HCT116 (cell line): ENCODE results near the gene AMBRA1. TPM values are rescaled to one million over a fixed set of nuclear protein-coding genes. Genes with fewer than 3 reads are reported as not detected.

Experiments
- ATAC-seq: fragments of 200-7000 bp; cut with Tn5 transposase; 2 replicates; pipeline ENCODE4 v1.9.1; 2020; ENCODE audit warnings: mild to moderate bottlenecking, moderate library complexity
- BruUV-seq: library from RNA; stranded (reverse); fragments of 400-500 nt; replicated peaks from 2 replicates; lab custom pipeline; 2021; lab: Mats Ljungman, UMichigan
- CTCF ChIA-PET: fragments of 300-600 bp; sonication (Branson Sonifier 250); formaldehyde crosslinking; loops from one replicate; lab custom pipeline; 2021; ENCODE audit warnings: antibody characterized with exemption; lab: Charles Lee
- POLR2A ChIA-PET: fragments of 300-600, 350-600 bp; sonication (Branson Sonifier 250); formaldehyde crosslinking; loops from one replicate; lab custom pipeline; 2021; ENCODE audit warnings: antibody characterized with exemption; lab: Charles Lee
- RAD21 ChIA-PET, 2 experiments: fragments of 300-600 bp; sonication (Branson Sonifier 250); formaldehyde crosslinking; loops; one replicate each; lab custom pipeline; 2023; ENCODE audit warnings: low total read pairs in 2 of 2; ENCODE audit not compliant: uncharacterized antibody in 2 of 2, unreplicated experiment in 2 of 2, low non-redundant PET in 1 of 2; lab: Charles Lee
- DNase-seq: peaks from one replicate; pipeline ENCODE4 v3.0.0-alpha.2; 2010; ENCODE audit warnings: low read depth, low spot score
- H2AFZ ChIP-seq: fragments of 200-600 bp; shearing (Covaris generic), sonication (generic); 2 replicates; pipeline ENCODE4 v1.6.1; 2017; ENCODE audit warnings: low read depth, mixed run types, mixed read lengths, antibody characterized with exemption, low read length; ENCODE audit not compliant: poor library complexity, severe bottlenecking
- H3K27ac ChIP-seq: 2 replicates; pipeline ENCODE4 v1.5.1; 2012; ENCODE audit warnings: low read depth, low read length
- H3K27me3 ChIP-seq: fragments of 200-600 bp; sonication (generic); 2 replicates; pipeline ENCODE4 v1.6.1; 2016; ENCODE audit warnings: mixed run types, low read length, mixed read lengths; ENCODE audit not compliant: insufficient read depth
- H3K36me3 ChIP-seq, 2 experiments: fragments of 200-500 bp in 1 of 2; fragments of 200-600 bp in 1 of 2; sonication (Bioruptor generic) in 1 of 2; sonication (generic) in 1 of 2; 2 replicates each; pipeline versions ENCODE4 v1.5.1 to v1.6.1; 2014 to 2016; ENCODE audit warnings: low read length in 2 of 2, inconsistent platforms in 1 of 2, mixed read lengths in 1 of 2, mixed run types in 1 of 2; ENCODE audit not compliant: insufficient read depth in 2 of 2, control insufficient read depth in 1 of 2
- H3K4me1 ChIP-seq, 2 experiments: fragments of 200-600 bp in 1 of 2; sonication (generic) in 1 of 2; 2 replicates each; pipeline versions ENCODE4 v1.5.1 to v1.6.1; 2012 to 2017; ENCODE audit warnings: low read length in 2 of 2, inconsistent platforms in 1 of 2, mild to moderate bottlenecking in 1 of 2, mixed read lengths in 1 of 2, mixed run types in 1 of 2, moderate library complexity in 1 of 2; ENCODE audit not compliant: insufficient read depth in 2 of 2, control insufficient read depth in 1 of 2
- H3K4me2 ChIP-seq: fragments of 200-600 bp; sonication (generic); 2 replicates; pipeline ENCODE4 v1.6.1; 2017; ENCODE audit warnings: mixed run types, low read length, mixed read lengths
- H3K4me3 ChIP-seq, 2 experiments: fragments of 200-600 bp in 1 of 2; sonication (generic) in 1 of 2; replicated peaks in 1 of 2; 2 replicates each; pipeline ENCODE4 v1.5.1; 2011 to 2016; ENCODE audit warnings: low read length in 2 of 2, control low read depth in 1 of 2, low read depth in 1 of 2, mild to moderate bottlenecking in 1 of 2, mixed read lengths in 1 of 2, mixed run types in 1 of 2
- H3K79me2 ChIP-seq: fragments of 200-600 bp; sonication (generic); 2 replicates; pipeline ENCODE4 v1.6.1; 2017; ENCODE audit warnings: mild to moderate bottlenecking, mixed run types, low read length, moderate library complexity, mixed read lengths; ENCODE audit not compliant: insufficient read depth
- H3K9ac ChIP-seq: fragments of 200-600 bp; sonication (generic); 2 replicates; pipeline ENCODE4 v1.6.1; 2016; ENCODE audit warnings: low read length, mixed read lengths
- H3K9me2 ChIP-seq: fragments of 200-600 bp; sonication (generic), shearing (Covaris generic); 2 replicates; pipeline ENCODE4 v1.6.1; 2017; ENCODE audit warnings: mixed run types, mild to moderate bottlenecking, moderate library complexity; ENCODE audit not compliant: insufficient read depth
- H3K9me3 ChIP-seq, 2 experiments: fragments of 200-500 bp in 1 of 2; fragments of 200-600 bp in 1 of 2; sonication (Bioruptor generic) in 1 of 2; sonication (generic) in 1 of 2; 2 replicates each; pipeline ENCODE4 v1.6.1; 2014 to 2017; ENCODE audit warnings: low read length in 2 of 2, mixed read lengths in 2 of 2, inconsistent platforms in 1 of 2, low read depth in 1 of 2, mild to moderate bottlenecking in 1 of 2, mixed run types in 1 of 2, moderate library complexity in 1 of 2; ENCODE audit not compliant: control insufficient read depth in 1 of 2, insufficient read depth in 1 of 2
- H4K20me1 ChIP-seq: fragments of 200-600 bp; sonication (generic), shearing (Covaris generic); 2 replicates; pipeline ENCODE4 v1.6.1; 2017; ENCODE audit warnings: mixed run types, mild to moderate bottlenecking, moderate library complexity; ENCODE audit not compliant: insufficient read depth
- CBX3 ChIP-seq: IDR thresholded peaks from 2 replicates; pipeline ENCODE4 v1.6.1; 2012; ENCODE audit warnings: low read depth
- CEBPB ChIP-seq: IDR thresholded peaks from 2 replicates; pipeline ENCODE4 v1.6.1; 2012; ENCODE audit warnings: low read depth
- EGR1 ChIP-seq: IDR thresholded peaks from 2 replicates; pipeline ENCODE4 v1.6.1; 2012; ENCODE audit warnings: low read depth
- ELF1 ChIP-seq: IDR thresholded peaks from 2 replicates; pipeline ENCODE4 v1.6.1; 2012; ENCODE audit warnings: low read depth, borderline replicate concordance
- EZH2 ChIP-seq: fragments of 200-600 bp; sonication (generic); IDR thresholded peaks from 2 replicates; pipeline ENCODE4 v1.6.1; 2017; ENCODE audit warnings: antibody characterized with exemption, mixed run types
- FOSL1 ChIP-seq: IDR thresholded peaks from 2 replicates; pipeline ENCODE4 v1.6.1; 2012; ENCODE audit warnings: low read depth
- MAX ChIP-seq: IDR thresholded peaks from 2 replicates; pipeline ENCODE4 v1.6.1; 2012
- POLR2A ChIP-seq: IDR thresholded peaks from 2 replicates; pipeline ENCODE4 v1.7.0; 2011; ENCODE audit warnings: borderline replicate concordance; ENCODE audit not compliant: insufficient read depth, insufficient read length; ENCODE audit errors: extremely low read depth
- RAD21 ChIP-seq: IDR thresholded peaks from 2 replicates; pipeline ENCODE4 v1.6.1; 2012; ENCODE audit warnings: low read depth, mild to moderate bottlenecking
- SIN3A ChIP-seq: IDR thresholded peaks from 2 replicates; pipeline ENCODE4 v1.6.1; 2012; ENCODE audit warnings: low read depth
- SRF ChIP-seq: IDR thresholded peaks from 2 replicates; pipeline ENCODE4 v1.6.1; 2012; ENCODE audit warnings: low read depth
- TCF7L2 ChIP-seq: IDR thresholded peaks from 2 replicates; pipeline ENCODE4 v1.7.0; 2011; ENCODE audit warnings: borderline replicate concordance, inconsistent platforms; ENCODE audit not compliant: insufficient read depth, insufficient read length; ENCODE audit errors: extremely low read depth
- ZFX ChIP-seq: fragments of 450-650 bp; IDR thresholded peaks from 2 replicates; pipeline ENCODE4 v1.6.1; 2017
- ZNF274 ChIP-seq: fragments of 200-500 bp; sonication (Bioruptor generic); IDR thresholded peaks from 2 replicates; pipeline ENCODE4 v1.6.1; 2014; ENCODE audit warnings: mild to moderate bottlenecking, low read depth, low read length, inconsistent platforms
- intact Hi-C: fragments of 100-400 bp; cut with micrococcal nuclease; formaldehyde crosslinking; loops from 2 replicates; pipeline ENCODE4 v1.10.0; 2022
- total RNA-seq: library from RNA; stranded (reverse); gene quantifications from one replicate; pipeline ENCODE4 v1.2.1, GENCODE V29; 2021; ENCODE audit not compliant: unreplicated experiment

Gene AMBRA1
- total RNA-seq, 1 experiment from 2014 or later: 22.7 TPM

GRCh38 chr11:46360878-46361277, 232.9 kb downstream of the AMBRA1 start:
- intact Hi-C loops: no loop called here
- H3K9ac ChIP-seq: no peak overlapping the region
- H3K27ac ChIP-seq: no peak overlapping the region; the same call in 1 of the 2 replicates
- no peaks in the 10 kb centered on the region for H4K20me1 ChIP-seq
- no peak for DNase-seq
- H3K9me3 ChIP-seq: no peaks in the 10 kb centered on the region
- ATAC-seq: no peak
- no peaks in the 10 kb centered on the region for H3K9me2 ChIP-seq
- ChIA-PET RAD21 (no interaction called here), CTCF (interaction anchor here (1.0 to 2.5 kb wide), 4 partner anchors 8 to 112 kb away, joined by 3 to 10 read pairs (median 4); partner anchors contain the start of gene DGKZ), POLR2A (interaction anchor here (0.6 to 0.8 kb wide), 2 partner anchors 117 to 240 kb away, joined by 3 to 5 read pairs; no protein-coding TSS in a partner anchor)
- peaks cover 69% of the 10 kb centered on the region for H3K79me2 ChIP-seq
- no peaks in the 10 kb centered on the region for H3K27me3 ChIP-seq
- no peak overlapping the region for H2AFZ ChIP-seq
- H3K36me3 ChIP-seq: no peaks in the 10 kb centered on the region
- H3K4me3 ChIP-seq: no peak overlapping the region
- TF ChIP-seq ZFX: no peak
- no peak for TF ChIP-seq CBX3
- no peak for TF ChIP-seq MAX
- no peak for TF ChIP-seq SRF
- TF ChIP-seq TCF7L2: no peak
- TF ChIP-seq EZH2: no peak
- TF ChIP-seq CEBPB: no peak
- no peak for TF ChIP-seq RAD21
- TF ChIP-seq ZNF274: no peak
- TF ChIP-seq FOSL1: no peak
- no peak for TF ChIP-seq SIN3A
- no peak overlapping the region for H3K4me2 ChIP-seq
- peaks cover 20 to 40% of the 10 kb centered on the region in 2 experiments for H3K4me1 ChIP-seq
- BruUV-seq: no TSS peak

GRCh38 chr11:46359953-46360352, 233.9 kb downstream of the AMBRA1 start:
- Histone ChIP-seq H4K20me1 (no peaks in the 10 kb centered on the region), H3K9me3 (no peaks in the 10 kb centered on the region), H2AFZ (no peak overlapping the region), H3K9me2 (no peaks in the 10 kb centered on the region), H3K4me2 (no peak overlapping the region), H3K27ac (no peak overlapping the region)
- intact Hi-C loops: no loop called here
- POLR2A ChIA-PET: interaction anchor here (0.6 kb wide), 1 partner anchor 239 kb away, joined by 5 read pairs; no protein-coding TSS in a partner anchor
- CTCF ChIA-PET: interaction anchor here (1.0 to 2.5 kb wide), 4 partner anchors 7 to 111 kb away, joined by 3 to 10 read pairs (median 4); partner anchors contain the start of gene DGKZ
- no peak for TF ChIP-seq ELF1
- no peak for TF ChIP-seq POLR2A
- TF ChIP-seq MAX: no peak
- TF ChIP-seq EGR1: no peak
- no peak for TF ChIP-seq RAD21
- TF ChIP-seq, all 23 proteins: peak for 0
- no TSS peak for BruUV-seq
- H3K4me3 ChIP-seq: no peak overlapping the region
- RAD21 ChIA-PET: no interaction called here
- no peak overlapping the region for H3K9ac ChIP-seq
- no peaks in the 10 kb centered on the region for H3K27me3 ChIP-seq
- H3K79me2 ChIP-seq: peaks cover 68% of the 10 kb centered on the region
- DNase-seq (no peak), ATAC-seq (no peak)
- no peaks in the 10 kb centered on the region for H3K36me3 ChIP-seq
- peaks cover 20 to 40% of the 10 kb centered on the region in 2 experiments for H3K4me1 ChIP-seq
